GM12872 (cell line): ENCODE results near the gene CCNO.

ENCODE experiments used
- CTCF ChIP-seq: IDR thresholded peaks from 3 replicates; pipeline ENCODE4 v1.5.1; 2011; ENCODE audit warnings: low read depth, mild to moderate bottlenecking, low read length, moderate library complexity; ENCODE audit not compliant: insufficient read depth

The CCNO gene

DNA sequence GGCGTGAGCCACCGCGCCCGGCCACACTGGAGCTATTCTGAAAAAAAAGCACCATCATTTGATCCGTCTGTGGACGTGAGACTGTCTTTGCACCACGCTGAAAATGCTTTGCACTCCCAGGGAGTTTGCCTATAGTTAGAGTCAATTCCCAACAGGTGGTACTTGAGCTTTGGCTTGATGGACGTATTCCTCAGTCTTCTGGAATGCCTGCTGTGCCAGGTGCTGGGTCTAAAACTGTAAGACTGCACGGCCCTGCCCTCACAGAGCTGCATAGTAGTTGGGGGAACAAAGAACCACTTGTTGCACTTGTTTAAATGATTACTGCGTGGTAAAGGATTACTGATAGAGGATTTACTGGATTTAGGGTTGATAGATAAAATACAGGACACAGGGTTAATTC, 3.4 kb upstream of the CCNO start:
- no peak for TF ChIP-seq CTCF

- TF ChIP-seq CTCF: no peak
Observed at GRCh38 chr5:55234121-55234700, 803 bp upstream of the CCNO start.

GRCh38 chr5:55232271-55232984, 980 bp downstream of the CCNO start:
- no peak for TF ChIP-seq CTCF

GRCh38 chr5:55231919-55232270, 1.5 kb downstream of the CCNO start:
- no peak for TF ChIP-seq CTCF

GRCh38 chr5:55231029-55231918, 2.1 kb downstream of the CCNO start:
- TF ChIP-seq CTCF: no peak

DNA sequence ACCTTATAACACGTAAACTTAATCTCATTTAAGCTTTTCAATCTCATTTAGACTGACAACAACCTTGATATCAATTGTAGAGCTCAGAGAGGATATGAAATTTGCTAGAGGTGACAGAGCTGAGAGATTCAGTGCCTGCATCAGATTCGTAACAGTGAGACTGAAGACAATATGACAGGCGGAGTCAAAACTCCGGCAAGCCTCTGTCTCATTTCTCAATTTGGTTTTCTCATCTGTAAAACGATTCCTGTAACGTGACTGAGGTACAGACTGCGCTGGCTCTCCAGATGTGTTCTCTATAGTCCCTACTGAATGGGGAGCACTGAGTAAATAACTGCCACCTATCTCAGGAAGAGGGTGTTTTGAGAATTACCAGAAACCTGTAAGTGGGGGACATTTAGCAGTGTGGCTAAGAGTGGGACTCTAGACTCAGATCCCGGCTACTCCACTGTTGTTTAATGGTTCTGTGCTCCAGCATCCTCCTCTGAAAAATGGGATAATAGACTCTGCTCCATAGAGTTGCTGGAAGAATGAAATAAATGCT, 3.2 kb downstream of the CCNO start:
- TF ChIP-seq CTCF: no peak

DNA sequence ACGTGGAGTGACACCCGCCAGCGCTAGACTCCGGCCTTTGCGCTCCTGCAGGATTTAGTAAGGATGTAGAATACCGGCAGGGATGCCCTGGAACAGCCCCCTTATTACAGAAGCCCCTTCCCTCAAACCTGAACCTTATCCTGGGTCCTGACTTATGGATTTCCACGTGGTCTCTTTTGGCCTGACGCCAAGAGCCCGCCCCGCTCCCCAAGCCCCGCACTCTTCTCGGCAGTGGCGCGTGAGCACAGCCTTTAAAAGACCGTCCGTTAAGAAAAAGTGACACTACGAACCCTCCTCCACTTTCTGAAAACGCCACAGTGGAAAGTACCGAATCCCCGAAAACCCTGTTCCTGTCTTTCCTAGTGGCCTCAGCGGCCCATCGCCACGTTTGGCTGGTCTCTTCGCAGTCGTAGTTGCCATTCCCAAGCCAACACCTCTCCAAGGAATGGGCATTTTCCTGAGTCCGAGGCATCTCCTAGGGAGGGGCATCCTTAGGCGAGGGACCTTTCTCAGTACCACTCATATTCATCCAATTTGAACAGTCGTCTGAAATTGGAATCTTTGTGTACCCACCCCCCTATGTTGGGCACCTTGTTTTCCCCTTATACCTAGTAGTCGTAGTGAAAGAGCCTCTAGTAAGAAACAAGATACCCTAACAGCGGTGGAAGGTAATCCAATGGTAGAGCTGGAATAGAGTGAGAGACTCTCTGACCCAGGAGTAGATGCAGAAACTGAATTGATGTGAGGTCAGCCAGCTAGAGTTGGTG, 5.6 kb downstream of the CCNO start:
- no peak for TF ChIP-seq CTCF
